22Rv1 (cell line): ENCODE results near the gene WDR27.

Experiments used
- H3K27ac ChIP-seq: fragments of 450-650 bp; 2 replicates; pipeline ENCODE4 v1.5.1; 2017
- CTCF ChIP-seq: fragments of 450-650 bp; IDR thresholded peaks from 2 replicates; pipeline ENCODE4 v1.5.1; 2017; ENCODE audit warnings: mild to moderate bottlenecking
- ZFX ChIP-seq: fragments of 450-650 bp; IDR thresholded peaks from 2 replicates; pipeline ENCODE4 v1.6.1; 2017; ENCODE audit warnings: antibody characterized with exemption, borderline replicate concordance

WDR27 gene

DNA sequence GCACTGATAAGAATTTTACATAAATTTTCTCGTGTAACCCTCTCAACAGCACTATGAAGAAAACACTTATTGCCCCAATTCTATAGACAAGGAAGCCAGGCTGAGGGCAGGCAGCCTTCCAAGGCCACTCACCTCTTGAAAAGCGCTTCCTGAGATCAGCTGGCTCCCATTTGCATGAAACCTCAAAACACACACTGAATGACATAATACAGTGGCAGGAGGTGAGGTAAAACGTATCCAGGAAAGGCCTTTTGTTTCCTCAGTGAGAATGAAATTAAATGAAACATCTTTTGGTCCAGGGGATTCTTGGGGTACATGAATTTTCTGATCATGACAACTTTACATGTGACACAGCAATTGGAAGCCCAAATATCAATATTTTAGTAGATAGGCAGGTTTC is 112.5 kb downstream of the WDR27 start:
- TF ChIP-seq CTCF (no peak), ZFX (no peak)
- H3K27ac ChIP-seq, result no peak overlapping the region

DNA sequence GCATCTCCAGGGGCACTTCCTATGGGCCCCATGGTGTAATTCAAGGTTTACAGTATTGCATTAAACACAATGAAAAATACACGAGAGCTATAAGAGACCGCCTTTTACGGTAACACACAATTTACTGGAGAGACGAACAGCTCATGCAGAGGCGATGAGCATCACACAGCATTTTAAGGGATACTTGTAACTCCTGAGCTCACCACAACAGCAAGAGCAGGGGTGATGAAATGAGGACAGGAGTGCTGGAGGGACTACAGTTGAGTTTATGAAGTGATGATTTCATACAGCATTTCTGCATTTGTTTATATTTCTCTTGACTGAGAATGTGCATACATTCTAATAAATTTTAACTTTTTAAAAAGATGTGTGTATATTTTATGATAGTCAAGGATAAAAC is 113.9 kb downstream of the WDR27 start:
- TF ChIP-seq CTCF (no peak), ZFX (no peak)
- H3K27ac ChIP-seq, result no peak overlapping the region

GRCh38 chr6:169583886-169584541 is 117.8 kb downstream of the WDR27 start:
- no peak overlapping the region for H3K27ac ChIP-seq
- TF ChIP-seq ZFX, result no peak

DNA sequence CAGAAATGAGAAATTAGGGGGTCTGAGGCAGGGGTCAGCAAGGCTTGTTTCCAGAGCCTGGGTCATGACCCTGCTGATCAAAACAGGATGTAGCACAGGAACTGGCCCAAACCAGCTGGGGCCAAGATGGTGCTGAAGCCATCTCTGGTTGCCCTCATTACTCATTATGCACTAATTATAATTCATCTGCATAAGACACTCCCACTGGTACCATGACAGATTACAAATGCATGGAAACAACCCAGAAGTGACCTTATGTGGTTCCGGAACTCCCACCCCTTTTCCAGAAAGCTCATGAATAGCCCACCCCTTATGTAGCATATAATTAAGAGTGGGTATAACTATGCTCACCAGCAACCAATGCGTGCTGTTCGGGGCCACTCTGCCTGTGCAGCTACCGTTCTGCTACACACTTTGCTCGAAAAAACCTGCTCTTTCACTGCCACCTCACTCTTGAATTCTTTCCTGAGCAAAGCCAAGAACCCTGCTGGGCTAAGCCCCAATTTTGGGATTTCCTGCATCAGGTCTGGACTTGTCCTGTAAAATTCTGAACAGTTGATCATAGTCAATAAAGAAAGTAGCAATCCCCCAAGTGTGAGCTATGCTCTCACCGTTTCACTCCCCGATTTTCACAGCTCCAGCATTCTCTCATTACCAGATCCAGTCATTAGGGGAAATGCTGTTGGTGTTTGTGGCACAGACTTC is 122.3 kb downstream of the WDR27 start:
- H3K27ac ChIP-seq, result no peak overlapping the region
- TF ChIP-seq ZFX, result no peak
- no peak for TF ChIP-seq CTCF

DNA sequence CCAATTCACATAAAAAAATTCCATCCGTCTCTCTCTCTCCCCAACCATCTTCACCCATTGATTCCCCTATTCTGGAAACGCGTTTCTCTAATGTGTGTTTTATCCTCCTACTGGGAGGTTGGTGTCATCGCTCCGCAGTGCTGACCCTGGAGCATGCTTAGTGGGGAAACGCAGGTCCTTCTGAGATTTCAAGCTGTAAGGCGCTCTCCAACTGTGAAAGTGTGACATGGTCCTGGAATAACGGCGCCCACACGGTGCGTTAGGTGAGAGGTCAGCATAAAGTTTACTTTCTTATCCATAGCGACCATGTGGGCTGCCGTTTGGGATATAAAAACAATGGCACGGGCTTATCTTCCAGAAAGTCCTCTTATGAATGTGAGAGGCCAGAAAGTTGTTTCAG is 123.9 kb downstream of the WDR27 start:
- H3K27ac ChIP-seq, result no peak overlapping the region
- TF ChIP-seq ZFX, result no peak
- TF ChIP-seq CTCF, result no peak

DNA sequence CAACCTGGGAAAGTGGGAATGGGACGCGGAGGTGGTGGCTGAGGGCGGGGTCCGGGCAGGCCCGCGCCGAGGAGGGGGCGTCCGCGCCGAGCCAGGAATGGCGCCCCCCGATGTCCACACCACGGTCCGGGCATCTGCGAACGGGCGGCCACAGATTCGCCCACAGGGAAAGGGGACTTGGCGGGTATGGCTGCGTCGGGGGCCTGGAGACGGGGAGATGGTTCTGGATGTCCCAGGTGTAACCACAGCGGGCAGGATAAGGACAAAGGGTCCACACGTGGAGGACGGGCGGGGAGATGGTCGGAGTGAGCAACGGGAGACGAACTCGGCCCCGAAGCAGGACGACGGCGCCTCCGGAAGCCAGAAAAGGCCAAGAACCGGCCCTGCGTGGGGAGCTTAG is 124.6 kb downstream of the WDR27 start:
- TF ChIP-seq ZFX, result no peak
- no peak for TF ChIP-seq CTCF
- H3K27ac ChIP-seq, result no peak overlapping the region

DNA sequence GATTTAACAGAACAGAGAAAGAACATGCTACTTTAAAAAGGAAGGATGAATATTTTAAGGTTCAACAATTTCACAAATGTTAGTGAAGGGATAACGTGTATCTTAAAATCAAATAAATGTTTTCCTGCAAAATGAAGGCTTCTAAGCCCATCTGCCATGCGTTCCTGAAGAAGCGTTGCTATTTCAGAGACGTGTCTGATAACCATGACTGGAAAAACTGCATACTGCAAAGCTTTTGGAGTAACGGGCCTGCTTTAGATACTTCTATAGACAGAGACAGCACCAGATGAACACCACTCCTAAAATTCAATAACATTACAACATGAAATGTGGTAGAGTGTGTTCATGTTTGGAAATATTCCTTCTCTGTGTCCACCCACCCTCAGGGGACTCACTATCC is 126.0 kb downstream of the WDR27 start:
- no peak overlapping the region for H3K27ac ChIP-seq
- TF ChIP-seq CTCF, result no peak
- TF ChIP-seq ZFX, result no peak

GRCh38 chr6:169575365-169575764 is 126.5 kb downstream of the WDR27 start:
- no peak for TF ChIP-seq ZFX
- TF ChIP-seq CTCF, result no peak

More at GRCh38 chr6:169575365-169575764, 126.5 kb downstream of the WDR27 start:
- H3K27ac ChIP-seq, result no peak overlapping the region
